ENCODE results near the gene NPSR1.

The NPSR1 gene

DNA sequence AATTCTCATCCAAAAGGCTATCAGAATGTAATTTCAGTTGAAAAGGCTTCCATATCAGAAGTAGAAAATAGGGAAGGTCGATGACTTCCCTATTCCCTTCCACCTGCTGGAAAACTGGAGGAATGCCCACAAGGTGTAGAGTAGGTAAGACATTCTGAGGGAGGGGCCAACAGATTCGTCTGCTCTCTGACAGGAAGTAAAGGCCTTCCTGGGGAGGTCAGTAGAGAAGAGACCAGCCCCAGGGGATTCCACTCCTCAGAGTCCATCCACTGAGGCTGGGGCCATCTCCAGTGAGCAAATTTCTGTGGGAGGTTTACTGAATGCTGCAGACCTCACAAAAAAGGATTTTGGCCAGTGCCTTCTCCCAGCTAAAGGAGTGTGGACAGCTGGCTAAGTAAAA lies 19.5 kb downstream of the NPSR1 start:
- Histone ChIP-seq H3K9me3 (ENCODE audit: severe bottlenecking) (no peaks in the 10 kb centered on the region), H3K27me3 (ENCODE audit: insufficient read depth, low read depth, severe bottlenecking) (no peaks in the 10 kb centered on the region), H3K36me3 (no peaks in the 10 kb centered on the region), H3K27ac (no peak overlapping the region), H3K4me3 (ENCODE audit: low read depth, low read length) (no peak overlapping the region)
- TF ChIP-seq, protein P1, sequence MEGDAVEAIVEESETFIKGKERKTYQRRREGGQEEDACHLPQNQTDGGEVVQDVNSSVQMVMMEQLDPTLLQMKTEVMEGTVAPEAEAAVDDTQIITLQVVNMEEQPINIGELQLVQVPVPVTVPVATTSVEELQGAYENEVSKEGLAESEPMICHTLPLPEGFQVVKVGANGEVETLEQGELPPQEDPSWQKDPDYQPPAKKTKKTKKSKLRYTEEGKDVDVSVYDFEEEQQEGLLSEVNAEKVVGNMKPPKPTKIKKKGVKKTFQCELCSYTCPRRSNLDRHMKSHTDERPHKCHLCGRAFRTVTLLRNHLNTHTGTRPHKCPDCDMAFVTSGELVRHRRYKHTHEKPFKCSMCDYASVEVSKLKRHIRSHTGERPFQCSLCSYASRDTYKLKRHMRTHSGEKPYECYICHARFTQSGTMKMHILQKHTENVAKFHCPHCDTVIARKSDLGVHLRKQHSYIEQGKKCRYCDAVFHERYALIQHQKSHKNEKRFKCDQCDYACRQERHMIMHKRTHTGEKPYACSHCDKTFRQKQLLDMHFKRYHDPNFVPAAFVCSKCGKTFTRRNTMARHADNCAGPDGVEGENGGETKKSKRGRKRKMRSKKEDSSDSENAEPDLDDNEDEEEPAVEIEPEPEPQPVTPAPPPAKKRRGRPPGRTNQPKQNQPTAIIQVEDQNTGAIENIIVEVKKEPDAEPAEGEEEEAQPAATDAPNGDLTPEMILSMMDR (IDR thresholded peaks at IDR 0.05; ENCODE audit: low read depth, low read length): no peak
- DNase-seq: no peak

GRCh38 chr7:34687529-34687928 lies 29.5 kb downstream of the NPSR1 start:
- Histone ChIP-seq H3K36me3 (no peaks in the 10 kb centered on the region), H3K27me3 (ENCODE audit: insufficient read depth, low read depth, severe bottlenecking) (no peaks in the 10 kb centered on the region), H3K27ac (no peak overlapping the region), H3K9me3 (ENCODE audit: severe bottlenecking) (peaks cover 3% of the 10 kb centered on the region), H3K4me3 (ENCODE audit: low read depth, low read length) (no peak overlapping the region)
- no peak for DNase-seq
- TF ChIP-seq, protein P1 (IDR thresholded peaks at IDR 0.05; ENCODE audit: low read depth, low read length): no peak

DNA sequence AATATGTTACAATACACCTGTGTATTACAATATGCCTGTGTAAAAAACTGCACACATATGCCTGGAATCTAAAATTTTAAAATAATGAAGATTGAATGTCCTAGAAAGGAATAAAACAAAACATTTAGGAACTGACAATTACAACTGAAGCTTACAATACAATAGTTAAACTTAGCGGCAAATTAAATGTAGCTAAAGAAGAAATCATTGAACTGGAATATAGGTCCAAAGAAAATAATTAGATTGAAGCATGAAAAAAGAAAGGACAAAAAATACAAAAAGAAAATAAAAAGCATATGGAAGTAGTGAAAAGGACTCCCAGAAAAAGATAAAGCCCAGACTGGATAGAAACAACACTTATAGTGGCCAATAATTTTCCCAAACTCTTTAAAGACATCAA lies 38.4 kb downstream of the NPSR1 start:
- TF ChIP-seq, protein P1 (IDR thresholded peaks at IDR 0.05; ENCODE audit: low read depth, low read length): no peak
- H3K27ac ChIP-seq: no peak overlapping the region
- H3K36me3 ChIP-seq: no peaks in the 10 kb centered on the region
- DNase-seq: no peak
- H3K4me3 ChIP-seq (ENCODE audit: low read depth, low read length): no peak overlapping the region
- peaks cover 10% of the 10 kb centered on the region for H3K9me3 ChIP-seq (ENCODE audit: severe bottlenecking)
- no peaks in the 10 kb centered on the region for H3K27me3 ChIP-seq (ENCODE audit: insufficient read depth, low read depth, severe bottlenecking)

GRCh38 chr7:34709771-34710170 lies 51.8 kb downstream of the NPSR1 start:
- TF ChIP-seq, protein P1 (IDR thresholded peaks at IDR 0.05; ENCODE audit: low read depth, low read length): no peak
- Histone ChIP-seq H3K27me3 (ENCODE audit: insufficient read depth, low read depth, severe bottlenecking) (no peaks in the 10 kb centered on the region), H3K9me3 (ENCODE audit: severe bottlenecking) (no peaks in the 10 kb centered on the region), H3K36me3 (no peaks in the 10 kb centered on the region), H3K27ac (peak overlapping the region; percentile 27; the same call in 1 of the 2 replicates), H3K4me3 (ENCODE audit: low read depth, low read length) (no peak overlapping the region)
- DNase-seq: no peak

- Histone ChIP-seq H3K36me3 (no peaks in the 10 kb centered on the region), H3K27me3 (ENCODE audit: insufficient read depth, low read depth, severe bottlenecking) (no peaks in the 10 kb centered on the region), H3K9me3 (ENCODE audit: severe bottlenecking) (no peaks in the 10 kb centered on the region), H3K4me3 (ENCODE audit: low read depth, low read length) (no peak overlapping the region), H3K27ac (no peak overlapping the region)
- TF ChIP-seq, protein P1 (IDR thresholded peaks at IDR 0.05; ENCODE audit: low read depth, low read length): no peak
- DNase-seq: no peak
These were observed 60.8 kb downstream of the NPSR1 start for GRCh38 chr7:34718867-34719266.

DNA sequence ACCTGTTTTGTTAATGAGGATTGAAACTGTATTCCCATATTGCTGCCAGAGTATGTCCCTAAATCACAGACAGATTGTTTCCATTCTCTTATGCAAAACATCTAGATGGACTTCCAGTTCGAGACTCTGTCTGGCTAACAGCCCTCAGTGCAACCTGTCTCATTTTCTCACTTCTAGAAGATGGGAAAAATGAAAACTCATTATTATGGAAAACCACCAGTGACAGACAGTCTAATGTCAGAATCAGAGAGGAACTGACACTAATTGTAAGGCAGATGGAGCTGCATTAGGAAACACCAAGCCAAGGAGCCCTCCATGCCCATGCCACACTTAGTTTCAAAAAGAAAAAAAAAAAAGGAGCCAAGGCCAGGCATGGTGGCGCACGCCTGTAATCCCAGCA lies 61.6 kb downstream of the NPSR1 start:
- Histone ChIP-seq H3K9me3 (ENCODE audit: severe bottlenecking) (no peaks in the 10 kb centered on the region), H3K4me3 (ENCODE audit: low read depth, low read length) (no peak overlapping the region), H3K27ac (no peak overlapping the region), H3K27me3 (ENCODE audit: insufficient read depth, low read depth, severe bottlenecking) (no peaks in the 10 kb centered on the region), H3K36me3 (no peaks in the 10 kb centered on the region)
- TF ChIP-seq, protein P1 (IDR thresholded peaks at IDR 0.05; ENCODE audit: low read depth, low read length): no peak
- no peak for DNase-seq

Measured in WERI-Rb-1 (cell line).